Trophoblast cell (in vitro differentiated cells and primary cell): Measurements from ENCODE around the gene WTAP.
"Not testable (repeated sequence)": the region's sequence is repeated elsewhere in the genome, so short reads cannot be mapped to it uniquely, and the experiment has no call there.

ENCODE experiments used
- DNase-seq, 2 donors: peaks; one replicate each; pipeline ENCODE4 v3.0.0-alpha.2; 2016
- H2AFZ ChIP-seq: 2 replicates; pipeline ENCODE4 v1.6.1; 2013; ENCODE audit warnings: low read length, moderate library complexity, mild to moderate bottlenecking; ENCODE audit not compliant: insufficient read depth, poor library complexity
- H2AK5ac ChIP-seq: 2 replicates; pipeline ENCODE4 v1.6.1; 2013; ENCODE audit warnings: mild to moderate bottlenecking, low read length
- H2BK120ac ChIP-seq: 2 replicates; pipeline ENCODE4 v1.6.1; 2013; ENCODE audit warnings: low read length, mild to moderate bottlenecking, moderate library complexity; ENCODE audit not compliant: insufficient read depth, poor library complexity
- H2BK12ac ChIP-seq: 2 replicates; pipeline ENCODE4 v1.6.1; 2013; ENCODE audit warnings: mild to moderate bottlenecking, low read length, moderate library complexity
- H2BK5ac ChIP-seq: 2 replicates; pipeline ENCODE4 v1.6.1; 2013; ENCODE audit warnings: low read length, low read depth, moderate library complexity, mild to moderate bottlenecking; ENCODE audit not compliant: poor library complexity
- H3K14ac ChIP-seq: 2 replicates; pipeline ENCODE4 v1.6.1; 2013; ENCODE audit warnings: mild to moderate bottlenecking, low read length
- H3K18ac ChIP-seq: 2 replicates; pipeline ENCODE4 v1.6.1; 2013; ENCODE audit warnings: mild to moderate bottlenecking, low read length
- H3K23ac ChIP-seq: 2 replicates; pipeline ENCODE4 v1.6.1; 2013; ENCODE audit warnings: low read length
- H3K27ac ChIP-seq: 2 replicates; pipeline ENCODE4 v1.5.1; 2013; ENCODE audit warnings: low read depth, mild to moderate bottlenecking, inconsistent platforms, low read length, moderate library complexity
- H3K27me3 ChIP-seq: 2 replicates; pipeline ENCODE4 v1.6.1; 2013; ENCODE audit warnings: inconsistent platforms, mild to moderate bottlenecking, low read length, moderate library complexity; ENCODE audit not compliant: insufficient read depth
- H3K36me3 ChIP-seq, 2 experiments: 1 replicate in 1 of 2; 2 replicates in 1 of 2; pipeline ENCODE4 v1.6.1; 2013; ENCODE audit warnings: low read length in 2 of 2, mild to moderate bottlenecking in 2 of 2, moderate library complexity in 1 of 2; ENCODE audit not compliant: insufficient read depth in 2 of 2, control insufficient read depth in 1 of 2
- H3K4ac ChIP-seq: 2 replicates; pipeline ENCODE4 v1.6.1; 2013; ENCODE audit warnings: low read depth, mild to moderate bottlenecking, low read length, moderate library complexity
- H3K4me1 ChIP-seq, 2 experiments: 1 replicate in 1 of 2; 2 replicates in 1 of 2; pipeline ENCODE4 v1.6.1; 2013; ENCODE audit warnings: low read length in 2 of 2, mild to moderate bottlenecking in 2 of 2, moderate library complexity in 1 of 2; ENCODE audit not compliant: insufficient read depth in 2 of 2, control insufficient read depth in 1 of 2
- H3K4me2 ChIP-seq: 2 replicates; pipeline ENCODE4 v1.6.1; 2013; ENCODE audit warnings: inconsistent platforms, mild to moderate bottlenecking, low read length, moderate library complexity
- H3K4me3 ChIP-seq: 2 replicates; pipeline ENCODE4 v1.5.1; 2013; ENCODE audit warnings: mild to moderate bottlenecking, low read depth, low read length, inconsistent platforms
- H3K79me1 ChIP-seq: one replicate; pipeline ENCODE4 v1.6.1; 2013; ENCODE audit warnings: low read length
- H3K79me2 ChIP-seq: 2 replicates; pipeline ENCODE4 v1.6.1; 2013; ENCODE audit warnings: low read length, mild to moderate bottlenecking; ENCODE audit not compliant: control insufficient read depth, insufficient read depth, poor library complexity
- H3K9ac ChIP-seq: 2 replicates; pipeline ENCODE4 v1.6.1; 2013; ENCODE audit warnings: mild to moderate bottlenecking, low read length
- H3K9me3 ChIP-seq: 2 replicates; pipeline ENCODE4 v1.6.1; 2013; ENCODE audit warnings: low read depth, mild to moderate bottlenecking, control low read depth, inconsistent platforms, low read length; ENCODE audit not compliant: insufficient read depth
- H4K12ac ChIP-seq: 2 replicates; pipeline ENCODE4 v1.6.1; 2013; ENCODE audit warnings: low read depth, mild to moderate bottlenecking, low read length, moderate library complexity
- H4K8ac ChIP-seq: 2 replicates; pipeline ENCODE4 v1.6.1; 2013; ENCODE audit warnings: low read depth, mild to moderate bottlenecking, low read length, moderate library complexity
- H4K91ac ChIP-seq: one replicate; pipeline ENCODE4 v1.6.1; 2013; ENCODE audit warnings: low read depth, mild to moderate bottlenecking, low read length, moderate library complexity
- WGBS: extraction: QIAGEN DNeasy Blood & Tissue Kit; methylation state at CpG from one replicate; pipeline ENCODE4 v1.1.7; 2013; ENCODE audit warnings: missing lambda C conversion rate; ENCODE audit not compliant: insufficient read length, insufficient coverage; ENCODE audit errors: extremely low coverage; 5-methylcytosine and 5-hydroxymethylcytosine counted together

Gene WTAP

GRCh38 chr6:159695984-159696383, 31.3 kb upstream of the WTAP start:
- no peak overlapping the region for H3K14ac ChIP-seq
- H3K27ac ChIP-seq: no peak overlapping the region
- peaks cover 3% of the 10 kb centered on the region for H3K79me2 ChIP-seq
- no peak overlapping the region for H2BK120ac ChIP-seq
- H3K4me1 ChIP-seq: peaks cover 0 to 9% of the 10 kb centered on the region in 2 experiments
- peak; percentile 55 to 76 for DNase-seq
- H3K27me3 ChIP-seq: no peaks in the 10 kb centered on the region
- no peak overlapping the region for H2BK5ac ChIP-seq
- H2AK5ac ChIP-seq: no peak overlapping the region
- H3K79me1 ChIP-seq: peaks cover 6% of the 10 kb centered on the region
- no peak overlapping the region for H3K9ac ChIP-seq
- no peak overlapping the region for H2BK12ac ChIP-seq
- no peak overlapping the region for H2AFZ ChIP-seq
- no CpG with 5 or more reads among the region's 2 CpGs for WGBS
- no peak overlapping the region for H3K4me2 ChIP-seq
- H4K8ac ChIP-seq: no peak overlapping the region
- no peak overlapping the region for H3K18ac ChIP-seq
- H3K23ac ChIP-seq: no peak overlapping the region
- no peak overlapping the region for H4K91ac ChIP-seq
- no peak overlapping the region for H3K4me3 ChIP-seq
- no peak overlapping the region for H3K4ac ChIP-seq
- peaks cover 0 to 2% of the 10 kb centered on the region in 2 experiments for H3K36me3 ChIP-seq
- H3K9me3 ChIP-seq: no peaks in the 10 kb centered on the region
- no peak overlapping the region for H4K12ac ChIP-seq

GRCh38 chr6:159700970-159701369, 26.3 kb upstream of the WTAP start:
- Histone ChIP-seq H3K4ac (no peak overlapping the region), H3K23ac (no peak overlapping the region), H2BK5ac (no peak overlapping the region), H3K27me3 (no peaks in the 10 kb centered on the region), H3K4me2 (no peak overlapping the region), H3K27ac (no peak overlapping the region), H3K14ac (no peak overlapping the region), H3K18ac (no peak overlapping the region), H3K9me3 (peaks cover 3% of the 10 kb centered on the region), H2BK12ac (no peak overlapping the region), H4K12ac (no peak overlapping the region), H2BK120ac (no peak overlapping the region), H2AFZ (no peak overlapping the region), H4K91ac (no peak overlapping the region), H2AK5ac (no peak overlapping the region), H3K79me2 (no peaks in the 10 kb centered on the region), H3K4me3 (no peak overlapping the region), H3K36me3 (peaks cover 0 to 5% of the 10 kb centered on the region in 2 experiments), H4K8ac (no peak overlapping the region), H3K79me1 (no peaks in the 10 kb centered on the region), H3K9ac (no peak overlapping the region), H3K4me1 (no peaks in the 10 kb centered on the region)
- WGBS: no CpG with 5 or more reads among the region's 1 CpG
- DNase-seq: peak in 1 of 2 donors; percentile 26

- Histone ChIP-seq H4K91ac (no peak overlapping the region), H2BK120ac (no peak overlapping the region), H3K27me3 (no peaks in the 10 kb centered on the region), H3K9me3 (peaks cover 3% of the 10 kb centered on the region), H3K4ac (no peak overlapping the region), H2BK12ac (no peak overlapping the region), H3K36me3 (peaks cover 0 to 5% of the 10 kb centered on the region in 2 experiments), H3K18ac (no peak overlapping the region), H3K23ac (no peak overlapping the region), H3K4me1 (no peaks in the 10 kb centered on the region), H2BK5ac (no peak overlapping the region), H2AFZ (no peak overlapping the region), H3K27ac (no peak overlapping the region), H3K14ac (no peak overlapping the region), H3K79me1 (no peaks in the 10 kb centered on the region), H2AK5ac (no peak overlapping the region), H3K4me3 (no peak overlapping the region), H4K8ac (no peak overlapping the region), H3K9ac (no peak overlapping the region), H3K4me2 (no peak overlapping the region), H3K79me2 (no peaks in the 10 kb centered on the region), H4K12ac (no peak overlapping the region)
- WGBS: no CpG with 5 or more reads among the region's 7 CpGs
- peak; percentile 31 to 88 for DNase-seq
Observed at GRCh38 chr6:159701413-159701999, 25.8 kb upstream of the WTAP start.

GRCh38 chr6:159710603-159711002, 16.7 kb upstream of the WTAP start:
- WGBS: no CpG with 5 or more reads among the region's 4 CpGs
- not testable (repeated sequence) for H4K8ac ChIP-seq, H3K27ac ChIP-seq, H4K12ac ChIP-seq, H2BK120ac ChIP-seq, H3K9me3 ChIP-seq, H3K23ac ChIP-seq, H4K91ac ChIP-seq, H2BK12ac ChIP-seq, H3K79me1 ChIP-seq, H3K14ac ChIP-seq, H3K4me1 ChIP-seq, H2BK5ac ChIP-seq, DNase-seq, H3K79me2 ChIP-seq, H3K4me2 ChIP-seq, H3K9ac ChIP-seq, H2AK5ac ChIP-seq, H3K36me3 ChIP-seq, H3K4ac ChIP-seq, H2AFZ ChIP-seq, H3K27me3 ChIP-seq, H3K18ac ChIP-seq
- peak overlapping the region; percentile 53 for H3K4me3 ChIP-seq
